ENCODE results near the gene MTX3. TPM values are rescaled to one million over a fixed set of nuclear protein-coding genes. Genes with fewer than 3 reads are reported as not detected.
A peak's percentile ranks its signal among the peaks of the same experiment; 100 is the strongest.

The MTX3 gene
- total and polyA plus RNA-seq, 10 of the 15 experiments (the other 5 are each of a cell fraction or from before 2014, with no cell fraction given) = 1.8 to 18.9 (median 9.3) TPM

- TF ChIP-seq ASH2L (IDR thresholded peaks at IDR 0.05; ENCODE audit: borderline replicate concordance, low read depth) = no peak
- TF ChIP-seq FOXM1 (IDR thresholded peaks at IDR 0.05; ENCODE audit: low read depth, low read length) = peak; percentile 44; the same call in 1 of the 2 replicates
- TF ChIP-seq NFYB (IDR thresholded peaks at IDR 0.05; ENCODE audit: insufficient read depth, low read depth, low read length) = no peak
- no peak for TF ChIP-seq ESRRA (IDR thresholded peaks at IDR 0.05; ENCODE audit: low read length)
- 0 out of 2 replicates have a peak, but pooled peaks have one; percentile 30 for TF ChIP-seq ZBED1 (IDR thresholded peaks at IDR 0.05; ENCODE audit: borderline replicate concordance)
- no peak for TF ChIP-seq ZNF24 (IDR thresholded peaks at IDR 0.05)
- no peak for TF ChIP-seq LARP7 (IDR thresholded peaks at IDR 0.05)
- TF ChIP-seq NBN (IDR thresholded peaks at IDR 0.05) = no peak
- peak; percentile 18 to 37; a peak in 3 of 4 replicates for TF ChIP-seq IKZF2 (IDR thresholded peaks at IDR 0.05)
- TF ChIP-seq SUPT20H (IDR thresholded peaks at IDR 0.05; ENCODE audit: borderline replicate concordance, control insufficient read depth, low read depth, low read length) = no peak
- no peak for TF ChIP-seq TARDBP (IDR thresholded peaks at IDR 0.05; ENCODE audit: borderline replicate concordance)
- TF ChIP-seq EED (IDR thresholded peaks at IDR 0.05; ENCODE audit: low read depth) = peak; percentile 14; the same call in 1 of the 2 replicates
These were observed 861 bp downstream of the MTX3 start (continued) for GRCh38 chr5:79990205-79990597.

DNA sequence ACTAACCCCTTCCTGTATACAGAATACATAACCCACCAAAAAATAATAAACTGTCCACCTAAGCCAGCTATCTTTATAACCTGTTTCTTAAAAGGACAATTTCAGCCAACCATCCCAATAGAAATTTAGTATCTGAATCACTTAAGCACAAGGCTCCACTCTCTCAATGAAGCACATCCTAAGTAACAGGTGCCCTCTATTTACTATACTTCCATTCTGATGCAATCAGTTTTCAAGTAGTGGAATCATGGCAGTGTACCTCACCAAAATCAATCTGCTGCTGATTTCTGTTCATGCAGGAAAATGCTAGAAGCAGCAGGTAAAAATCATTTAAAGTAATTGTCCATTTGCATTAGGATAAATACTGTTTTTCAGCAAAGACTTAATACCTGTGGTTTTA, 4.8 kb downstream of the MTX3 start:
- Histone ChIP-seq H3K79me2 (ENCODE audit: control insufficient read depth, insufficient read depth, low read length) (peaks cover 4% of the 10 kb centered on the region), H3K27me3 (replicated peaks in 1 of 2; ENCODE audit: control insufficient read depth in 2 of 2, insufficient read depth in 2 of 2, low read length in 1 of 2) (no peaks in the 10 kb centered on the region), H2AFZ (ENCODE audit: control insufficient read depth, low read depth, low read length) (no peak overlapping the region), H3K9me3 (replicated peaks; ENCODE audit: control insufficient read depth, insufficient read depth, low read length) (no peaks in the 10 kb centered on the region), H3K4me3 (no peak overlapping the region), H3K27ac (ENCODE audit: control insufficient read depth, insufficient read depth) (no peak overlapping the region), H3K4me2 (ENCODE audit: control insufficient read depth, insufficient read depth) (no peak overlapping the region), H3K36me3 (ENCODE audit: control insufficient read depth in 2 of 2, insufficient read depth in 2 of 2, low read length in 1 of 2) (peaks cover 0 to 14% of the 10 kb centered on the region in 2 experiments; a peak in 2 of 4 replicates), H4K20me1 (ENCODE audit: control insufficient read depth, insufficient read depth) (no peaks in the 10 kb centered on the region), H3K4me1 (ENCODE audit: control insufficient read depth, insufficient read depth, low read length) (peaks cover 4% of the 10 kb centered on the region; the same call in 1 of the 2 replicates), H3K9ac (ENCODE audit: control insufficient read depth, insufficient read depth, low read length) (no peak overlapping the region)
- FAIRE-seq (no peak), ATAC-seq (no peak), DNase-seq (ENCODE audit: low read depth, low spot score) (no peak)
- in situ Hi-C loops (cut with MboI) (no loop called here), intact Hi-C loops (cut with micrococcal nuclease; ENCODE audit: unreplicated experiment) (no loop called here)
- CTCF ChIA-PET = interaction anchor here (1.4 to 1.7 kb wide), 2 partner anchors 97 to 99 kb away, joined by 3 to 4 read pairs; no protein-coding TSS in a partner anchor
- RAD21 ChIA-PET (ENCODE audit: unreplicated experiment) = no interaction called here
- SMC1A ChIA-PET (ENCODE audit: uncharacterized antibody, unreplicated experiment) = interaction anchor here (0.5 to 1.2 kb wide), 3 partner anchors 10 to 428 kb away, joined by 3 read pairs; no protein-coding TSS in a partner anchor
- POLR2A ChIA-PET = no interaction called here
- BruUV-seq (replicated peaks) = no TSS peak
- TF ChIP-seq, protein P1, sequence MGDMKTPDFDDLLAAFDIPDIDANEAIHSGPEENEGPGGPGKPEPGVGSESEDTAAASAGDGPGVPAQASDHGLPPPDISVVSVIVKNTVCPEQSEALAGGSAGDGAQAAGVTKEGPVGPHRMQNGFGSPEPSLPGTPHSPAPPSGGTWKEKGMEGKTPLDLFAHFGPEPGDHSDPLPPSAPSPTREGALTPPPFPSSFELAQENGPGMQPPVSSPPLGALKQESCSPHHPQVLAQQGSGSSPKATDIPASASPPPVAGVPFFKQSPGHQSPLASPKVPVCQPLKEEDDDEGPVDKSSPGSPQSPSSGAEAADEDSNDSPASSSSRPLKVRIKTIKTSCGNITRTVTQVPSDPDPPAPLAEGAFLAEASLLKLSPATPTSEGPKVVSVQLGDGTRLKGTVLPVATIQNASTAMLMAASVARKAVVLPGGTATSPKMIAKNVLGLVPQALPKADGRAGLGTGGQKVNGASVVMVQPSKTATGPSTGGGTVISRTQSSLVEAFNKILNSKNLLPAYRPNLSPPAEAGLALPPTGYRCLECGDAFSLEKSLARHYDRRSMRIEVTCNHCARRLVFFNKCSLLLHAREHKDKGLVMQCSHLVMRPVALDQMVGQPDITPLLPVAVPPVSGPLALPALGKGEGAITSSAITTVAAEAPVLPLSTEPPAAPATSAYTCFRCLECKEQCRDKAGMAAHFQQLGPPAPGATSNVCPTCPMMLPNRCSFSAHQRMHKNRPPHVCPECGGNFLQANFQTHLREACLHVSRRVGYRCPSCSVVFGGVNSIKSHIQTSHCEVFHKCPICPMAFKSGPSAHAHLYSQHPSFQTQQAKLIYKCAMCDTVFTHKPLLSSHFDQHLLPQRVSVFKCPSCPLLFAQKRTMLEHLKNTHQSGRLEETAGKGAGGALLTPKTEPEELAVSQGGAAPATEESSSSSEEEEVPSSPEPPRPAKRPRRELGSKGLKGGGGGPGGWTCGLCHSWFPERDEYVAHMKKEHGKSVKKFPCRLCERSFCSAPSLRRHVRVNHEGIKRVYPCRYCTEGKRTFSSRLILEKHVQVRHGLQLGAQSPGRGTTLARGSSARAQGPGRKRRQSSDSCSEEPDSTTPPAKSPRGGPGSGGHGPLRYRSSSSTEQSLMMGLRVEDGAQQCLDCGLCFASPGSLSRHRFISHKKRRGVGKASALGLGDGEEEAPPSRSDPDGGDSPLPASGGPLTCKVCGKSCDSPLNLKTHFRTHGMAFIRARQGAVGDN (IDR thresholded peaks at IDR 0.05) = no peak
- no peak for TF ChIP-seq CTCF (IDR thresholded peaks at IDR 0.05 in 2 of 3, conservative IDR thresholded peaks at IDR 0.05 in 1 of 3; ENCODE audit: control insufficient read depth in 2 of 3, extremely low read depth in 1 of 3, insufficient read depth in 1 of 3, low read depth in 3 of 3, low read length in 3 of 3)
- no peak for TF ChIP-seq MYC (IDR thresholded peaks at IDR 0.05; ENCODE audit: insufficient read depth, insufficient read length, insufficient replicate concordance, low read length, severe bottlenecking)
- no peak for TF ChIP-seq DPF2 (IDR thresholded peaks at IDR 0.05)
- TF ChIP-seq JUNB (IDR thresholded peaks at IDR 0.05) = no peak
- TF ChIP-seq BHLHE40 (IDR thresholded peaks at IDR 0.05; ENCODE audit: borderline replicate concordance in 1 of 2, low read depth in 2 of 2, low read length in 1 of 2) = no peak
- TF ChIP-seq HDAC6 (IDR thresholded peaks at IDR 0.05; ENCODE audit: unreplicated experiment) = no peak
- no peak for TF ChIP-seq SUPT20H (IDR thresholded peaks at IDR 0.05; ENCODE audit: borderline replicate concordance, control insufficient read depth, low read depth, low read length)
- no peak for TF ChIP-seq SMARCA5 (IDR thresholded peaks at IDR 0.05)

Data from GM12878 (cell line).